GM18502 (cell line): ENCODE data around the gene CSF3R.

ENCODE experiments used
- ATAC-seq: cut with Tn5 transposase; IDR thresholded peaks from one replicate; pipeline ENCODE4 v1.9.1; 2021; ENCODE audit warnings: mild to moderate bottlenecking; ENCODE audit not compliant: unreplicated experiment, poor library complexity

Gene CSF3R

DNA sequence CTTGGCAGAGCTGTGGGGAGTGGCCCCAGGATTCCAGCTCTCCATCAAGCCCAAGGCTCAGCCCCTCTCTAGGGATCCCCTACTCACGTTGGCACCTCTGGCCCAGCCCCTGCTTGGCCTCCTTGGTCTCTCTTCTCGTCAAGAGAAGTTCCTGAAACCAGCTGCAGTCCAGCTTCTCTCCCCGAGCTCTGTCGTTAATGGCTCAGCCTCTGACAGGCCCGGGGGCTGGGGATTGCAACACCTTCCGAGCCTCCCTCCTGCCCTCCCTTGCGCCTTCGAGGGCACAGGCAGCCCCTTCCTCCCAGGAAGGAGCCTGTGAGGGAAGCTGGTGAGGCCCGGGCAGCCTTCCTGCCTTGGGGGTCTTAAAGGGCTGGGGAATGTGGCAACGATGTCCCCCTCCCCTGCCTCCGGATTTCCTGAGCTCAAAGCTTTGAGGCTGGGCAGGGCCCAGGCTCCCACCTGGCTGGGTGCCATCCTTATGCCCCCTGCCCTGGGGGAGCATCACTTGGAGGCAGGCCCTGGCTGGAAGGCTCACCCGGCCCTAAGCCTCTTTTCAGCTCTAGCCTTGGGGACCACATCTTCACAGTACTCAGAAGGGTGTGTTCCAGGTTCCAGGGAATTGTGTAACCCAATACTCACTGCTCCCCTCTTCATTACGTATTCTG, at the start of gene CSF3R:
CSF3R (minus strand) TSS at position 190 of the 665 bp plus-strand sequence. CDS start 3,417 bp downstream, outside the sequence.
- ATAC-seq, result no peak

DNA sequence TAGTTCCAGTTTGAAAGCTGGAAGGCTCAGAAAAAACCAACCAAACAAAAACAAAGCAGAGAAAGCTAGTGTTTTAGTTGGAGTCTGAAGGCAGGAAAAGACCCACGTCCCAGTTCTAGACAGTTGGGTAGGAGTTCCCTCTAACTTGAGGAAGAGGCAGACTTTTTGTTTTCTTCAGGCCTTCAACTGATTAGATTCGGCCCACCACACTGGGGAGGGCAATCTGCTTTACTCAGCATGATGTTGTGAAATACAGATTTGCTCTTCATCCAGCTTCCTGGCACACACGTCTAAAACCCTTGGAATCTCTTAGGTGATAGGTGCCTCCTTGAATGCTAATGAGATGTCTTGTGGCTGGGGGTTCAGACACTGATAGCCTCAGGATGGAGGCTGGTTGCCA, 49.1 kb upstream of the CSF3R start:
- no peak for ATAC-seq

DNA sequence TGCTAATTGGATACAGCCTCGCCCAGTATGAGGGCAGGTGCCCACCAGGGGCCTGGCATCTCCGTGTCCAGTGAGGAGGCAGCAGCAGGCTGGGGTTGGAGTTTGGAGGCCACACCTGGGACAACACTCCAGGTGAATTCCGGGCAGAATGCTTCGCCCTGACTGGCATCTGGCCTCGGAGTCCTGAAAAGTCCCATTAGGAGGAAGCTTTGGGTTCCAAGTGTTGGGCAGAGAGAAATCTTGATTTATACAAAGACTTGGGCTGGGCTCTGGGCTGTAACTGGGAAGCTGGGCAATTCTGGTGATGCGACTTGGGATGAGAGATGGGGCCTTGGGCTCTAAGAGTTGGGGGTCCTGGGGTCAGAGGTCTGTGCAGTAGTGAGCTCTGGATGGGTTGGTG, 48.1 kb upstream of the CSF3R start:
- ATAC-seq, result no peak

DNA sequence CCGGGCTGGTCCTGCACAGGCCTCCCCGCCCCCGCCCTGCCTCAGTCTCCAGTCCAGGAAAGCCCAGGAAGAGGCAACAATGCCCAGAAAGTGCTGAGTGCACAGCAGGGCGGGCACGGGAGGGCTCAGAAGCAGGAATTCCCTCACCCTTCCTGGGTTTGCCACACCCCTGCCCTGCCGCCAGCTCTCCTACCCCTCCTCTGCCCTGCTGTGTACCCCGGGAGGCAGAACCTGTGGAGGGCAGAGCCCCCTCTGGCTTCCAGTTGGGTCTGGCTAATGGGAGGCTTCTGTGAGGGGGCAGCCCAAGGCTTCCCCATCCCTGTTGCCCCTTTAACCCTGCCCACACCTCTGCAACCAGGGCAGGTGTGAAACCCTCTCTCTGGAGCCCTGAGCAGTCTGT, 47.5 kb upstream of the CSF3R start:
- no peak for ATAC-seq

DNA sequence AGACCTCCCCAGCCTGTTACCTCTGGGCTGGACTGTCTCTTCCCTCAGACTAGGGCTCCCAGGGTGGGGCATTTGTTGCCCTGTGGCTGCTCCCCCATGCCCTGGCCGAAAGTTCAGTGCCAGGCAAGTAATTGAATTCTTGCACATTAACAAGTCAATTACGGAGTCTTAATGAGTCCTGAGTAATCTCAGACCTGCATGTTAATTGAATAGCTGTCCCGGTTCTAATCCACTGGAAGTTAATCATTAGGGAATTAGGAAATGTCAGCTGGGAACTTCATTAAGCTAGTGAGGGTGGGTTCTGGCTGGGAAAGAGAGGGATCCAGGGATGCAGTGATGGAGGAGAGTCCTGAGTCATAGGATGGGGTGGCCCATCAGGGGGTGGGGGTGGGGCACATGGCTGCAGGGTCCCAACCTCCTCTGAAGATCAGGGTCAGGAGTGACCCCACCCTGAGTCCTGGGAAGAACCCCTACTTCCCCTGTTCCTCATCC, 47.1 kb upstream of the CSF3R start:
- ATAC-seq, result no peak

DNA sequence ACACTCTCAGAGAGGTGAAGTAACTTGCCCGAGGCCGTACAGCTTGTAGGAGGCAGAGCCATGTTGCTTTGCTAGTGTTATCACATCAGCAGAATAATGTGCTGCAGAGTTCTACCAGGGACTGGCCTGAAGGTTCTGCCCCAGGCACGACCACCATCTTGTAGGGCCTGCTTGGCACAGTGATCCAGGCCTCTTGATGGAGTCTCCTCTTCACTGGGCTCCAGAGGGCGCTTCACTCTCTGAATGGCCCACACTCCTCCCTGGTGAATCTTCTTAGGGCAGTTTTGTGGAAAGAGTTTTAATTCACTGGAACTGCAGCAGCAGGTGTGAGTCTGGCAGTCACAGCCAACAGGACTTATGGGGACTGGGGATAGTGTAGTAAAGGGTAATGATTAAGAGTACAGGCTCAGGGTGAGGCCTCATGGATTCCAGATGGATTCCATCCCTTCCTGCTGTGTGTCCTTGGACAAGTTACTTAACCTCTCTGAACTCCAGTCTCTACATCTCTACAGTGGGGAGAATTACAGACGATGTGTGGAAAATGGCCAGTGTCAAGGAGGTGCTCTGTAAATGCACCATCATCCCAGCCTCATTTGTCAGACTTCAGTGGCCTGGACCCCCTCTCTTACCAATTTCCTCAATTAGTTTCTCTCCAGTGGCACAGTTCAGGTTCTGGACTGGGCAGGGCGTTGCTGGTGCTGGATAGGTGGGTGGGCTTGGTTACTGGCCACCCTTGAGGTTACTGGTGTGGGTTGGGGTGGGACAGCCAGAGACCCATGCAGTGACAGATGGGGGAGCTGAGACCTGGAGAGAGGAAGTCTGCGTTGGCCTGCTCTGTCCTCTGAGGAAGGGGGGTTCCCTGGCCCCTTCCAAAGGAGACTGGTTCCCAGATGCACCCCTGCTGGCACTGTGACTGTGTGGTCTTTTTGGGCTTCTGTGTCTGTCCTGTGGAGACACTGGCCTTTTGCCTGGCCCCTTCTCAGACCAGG, 45.9 kb upstream of the CSF3R start:
- no peak for ATAC-seq

DNA sequence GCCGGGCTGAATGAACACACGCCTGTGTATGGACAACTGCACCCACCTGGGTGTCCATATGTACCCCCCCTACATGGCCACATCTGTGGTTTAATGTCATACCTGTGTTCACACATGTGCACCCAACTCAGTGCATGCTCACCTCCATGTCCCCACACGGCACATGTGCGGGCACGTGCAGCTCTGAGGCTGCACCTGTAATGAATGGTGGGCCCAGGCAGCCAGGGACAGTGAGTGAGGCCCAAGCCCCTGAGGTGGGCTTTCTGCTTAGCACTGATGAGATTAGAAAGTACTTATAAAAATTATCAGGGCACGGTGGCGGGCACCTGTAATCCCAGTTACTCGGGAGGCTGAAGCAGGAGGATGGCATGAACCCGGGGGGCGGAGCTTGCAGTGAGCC, 42.5 kb upstream of the CSF3R start:
- ATAC-seq, result no peak

DNA sequence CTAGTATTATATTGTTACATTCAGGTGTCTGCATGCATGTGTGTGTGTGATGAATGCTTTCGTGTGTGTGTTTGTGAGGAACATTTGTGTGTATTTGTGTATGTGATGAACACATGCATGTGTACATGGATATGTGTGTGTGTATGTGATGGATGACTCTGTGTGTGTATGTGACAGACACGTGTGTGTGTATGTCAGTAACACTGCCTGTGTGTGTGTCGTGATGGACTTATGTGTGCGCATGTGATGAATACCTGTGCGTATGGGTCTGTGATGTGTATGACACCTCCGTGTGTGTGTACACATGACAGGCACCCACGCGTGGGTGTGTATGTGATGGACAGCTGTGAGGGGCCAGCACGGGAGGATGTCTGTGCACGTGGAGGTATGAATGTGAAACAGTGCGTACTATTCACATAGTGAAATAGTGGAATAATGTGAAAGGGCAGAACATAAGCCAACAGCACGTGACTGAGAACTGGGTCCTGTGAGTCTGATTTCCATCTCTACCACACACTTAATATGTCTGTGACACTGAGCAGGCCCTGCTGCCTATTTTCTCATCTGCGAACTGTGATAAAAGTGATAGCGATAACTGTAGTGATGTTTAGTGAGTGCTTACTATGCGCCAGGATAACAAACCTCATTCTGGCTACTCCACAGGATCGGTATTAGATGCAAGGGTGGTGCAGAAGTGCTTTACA, 41.8 kb upstream of the CSF3R start:
- no peak for ATAC-seq

DNA sequence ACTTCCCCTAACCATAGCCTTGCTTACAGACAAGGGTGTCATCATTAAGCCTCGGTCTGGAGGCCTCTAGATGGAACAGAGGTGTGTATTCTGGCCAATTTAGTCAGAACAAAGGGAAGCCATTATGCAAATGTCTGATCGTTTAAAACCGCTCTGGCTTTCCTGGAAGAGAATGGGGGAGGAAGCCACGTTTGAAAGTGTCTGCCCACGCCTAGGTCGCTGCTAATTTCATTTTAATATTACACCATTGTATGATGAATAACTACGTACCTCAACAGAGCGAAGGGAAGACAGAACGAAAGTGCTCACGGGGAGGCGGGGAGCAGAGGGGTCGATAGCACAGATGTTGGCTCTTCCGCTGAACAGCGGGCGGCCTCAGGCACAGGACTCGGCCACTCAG, 41.1 kb upstream of the CSF3R start:
- no peak for ATAC-seq

DNA sequence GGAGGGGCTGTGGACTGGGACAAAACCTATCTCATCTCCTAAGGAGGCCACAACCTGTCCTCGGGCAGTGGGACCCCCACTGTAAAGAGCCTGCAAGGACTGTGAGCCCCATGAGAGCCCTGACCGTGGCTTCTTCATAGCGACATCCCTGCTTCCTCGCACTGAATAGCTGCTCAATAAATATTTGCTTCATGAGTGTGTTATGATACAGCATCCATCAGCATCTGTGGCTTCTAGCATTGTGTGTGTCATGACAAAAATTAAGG, 40.5 kb upstream of the CSF3R start:
- ATAC-seq, result no peak

DNA sequence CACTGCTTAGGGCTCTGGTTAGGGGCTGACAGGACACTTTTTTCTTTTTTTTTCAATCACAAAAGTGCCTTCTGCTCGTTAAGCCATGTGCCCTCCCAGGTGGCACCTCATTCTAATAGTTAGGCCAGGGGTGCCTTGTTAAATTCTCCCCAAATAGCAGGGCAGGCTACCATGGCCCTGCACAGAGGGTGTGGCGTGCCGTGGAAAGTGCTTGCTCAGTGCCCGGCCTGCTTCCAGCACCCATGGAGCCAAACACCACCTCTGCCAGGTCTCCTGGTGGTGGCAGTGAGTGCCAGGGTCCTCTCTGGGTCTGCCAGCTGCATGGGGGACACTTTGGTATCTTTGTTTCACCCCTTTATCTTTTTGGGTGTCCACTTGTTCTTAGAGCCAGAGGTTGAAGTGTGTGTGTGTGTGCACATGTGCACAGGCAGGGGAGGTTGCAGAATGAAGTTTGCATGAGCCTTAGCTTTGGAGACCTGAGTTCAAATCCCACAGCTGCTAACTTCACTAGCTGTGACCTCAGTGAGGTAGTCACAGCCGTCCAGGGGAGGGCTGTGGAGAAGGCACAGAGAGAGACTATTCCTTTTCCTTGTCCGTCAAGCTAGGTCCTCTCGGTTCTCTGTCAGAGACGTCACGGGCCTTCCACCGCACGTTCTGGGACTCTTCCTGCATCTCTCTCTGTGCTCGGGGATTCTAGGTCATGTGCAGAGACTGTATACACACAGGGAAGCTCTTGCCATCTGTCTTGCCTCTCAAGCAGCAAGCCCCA, 39.9 kb upstream of the CSF3R start:
- no peak for ATAC-seq

DNA sequence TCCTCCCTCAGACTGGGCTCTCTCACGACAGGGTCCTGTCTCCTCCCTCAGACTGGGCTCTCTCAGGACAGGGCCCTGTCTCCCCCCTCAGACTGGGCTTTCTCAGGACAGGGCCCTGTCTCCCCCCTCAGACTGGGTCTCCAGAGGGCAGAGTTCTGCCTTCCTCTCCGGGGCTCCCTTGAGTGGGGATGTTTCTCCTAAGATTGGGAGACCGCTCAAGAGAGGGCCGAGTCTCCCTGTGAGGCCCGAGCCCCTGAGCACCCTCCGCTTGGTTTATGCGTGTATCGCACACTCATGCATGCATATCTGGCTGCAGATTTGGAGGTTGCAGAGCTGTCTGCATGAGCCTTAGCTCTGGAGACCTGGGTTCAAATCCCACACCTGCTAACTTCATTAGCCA, 39.3 kb upstream of the CSF3R start:
- ATAC-seq, result no peak

DNA sequence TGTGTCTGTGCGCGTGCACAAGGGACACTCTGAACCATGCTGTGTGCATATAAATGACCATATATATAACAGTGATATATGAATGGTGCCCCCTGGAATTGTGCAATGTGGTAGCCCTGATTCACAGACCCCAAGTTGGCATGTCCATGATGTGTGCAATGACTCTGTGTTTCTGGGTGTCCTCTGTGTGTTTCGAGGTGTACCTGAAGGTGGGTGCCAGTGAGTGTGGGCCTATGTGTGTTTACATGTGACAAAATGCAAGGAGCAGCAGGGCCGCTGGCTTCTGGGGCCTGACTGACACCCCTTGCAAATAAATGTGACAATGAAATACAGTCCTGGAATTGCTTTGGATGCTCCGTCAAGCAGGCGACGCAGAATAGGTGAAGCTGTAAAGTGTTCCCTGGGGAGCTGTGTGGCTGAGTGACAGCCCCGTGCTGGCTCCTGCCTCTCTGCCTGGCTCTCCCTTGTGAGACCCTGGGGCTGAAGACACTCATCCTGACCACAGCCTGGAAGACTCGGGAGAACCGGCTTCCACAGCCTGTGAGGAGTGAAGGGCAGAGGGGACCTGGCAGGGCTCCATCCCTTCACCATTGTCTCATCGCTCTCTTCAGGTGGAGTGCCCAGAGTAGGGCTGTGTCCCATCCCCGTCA, 38.2 kb upstream of the CSF3R start:
- ATAC-seq, result no peak

DNA sequence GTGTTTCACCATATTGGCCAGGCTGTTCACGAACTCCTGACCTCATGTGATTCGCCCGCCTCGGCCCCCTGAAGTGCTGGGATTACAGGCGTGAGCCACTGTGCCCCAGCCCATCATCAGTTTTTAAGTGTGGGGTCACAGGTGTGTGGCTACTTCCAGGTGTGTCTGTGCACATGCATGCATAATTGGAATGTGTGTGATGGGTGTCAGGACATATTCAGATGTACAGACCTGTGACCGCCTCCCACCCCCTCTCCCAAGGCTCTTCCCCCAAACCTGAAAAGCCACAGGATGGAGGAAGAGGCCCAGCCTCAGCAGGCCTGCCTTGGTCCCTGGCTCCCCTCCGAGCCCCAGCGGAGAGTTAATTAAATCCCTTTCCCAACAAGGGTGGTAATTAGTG, 37.3 kb upstream of the CSF3R start:
- ATAC-seq, result no peak

DNA sequence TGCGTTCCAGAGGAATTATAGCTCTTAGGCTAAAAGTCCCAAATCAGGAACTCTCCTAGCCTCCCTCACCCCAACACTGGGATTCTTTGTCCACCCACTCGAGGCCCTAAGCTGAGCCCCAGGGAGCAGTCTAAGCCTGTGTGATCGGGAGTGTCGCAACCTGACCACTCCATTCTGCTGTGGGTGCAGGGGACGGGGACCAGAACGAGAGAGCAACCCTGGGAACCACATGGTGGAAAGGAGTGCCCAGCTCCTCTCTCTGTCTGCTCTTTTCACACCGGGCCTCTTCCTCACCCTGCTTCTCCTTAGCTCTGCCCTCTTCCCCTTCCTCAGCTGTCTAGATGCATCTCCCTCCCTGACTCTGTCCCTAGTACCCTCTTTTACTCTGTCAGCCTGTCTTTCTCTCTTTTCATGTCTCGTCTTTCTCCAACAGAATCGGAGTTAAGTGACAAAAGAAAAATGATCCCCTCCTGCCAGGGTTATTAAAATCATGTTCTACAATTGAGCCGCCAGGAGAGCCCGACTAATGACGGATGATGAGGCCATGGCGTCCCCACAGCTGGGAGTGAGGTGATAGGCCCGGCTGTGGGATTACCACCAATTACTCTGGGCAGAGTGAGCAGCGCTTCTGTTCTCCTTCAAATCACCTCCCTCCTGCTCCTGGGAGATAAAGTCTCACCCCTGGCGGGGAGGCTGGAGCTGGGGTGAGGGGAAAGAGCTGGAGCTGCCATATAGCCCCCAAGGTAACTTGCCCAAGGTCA, 34.5 kb upstream of the CSF3R start:
- ATAC-seq, result no peak

DNA sequence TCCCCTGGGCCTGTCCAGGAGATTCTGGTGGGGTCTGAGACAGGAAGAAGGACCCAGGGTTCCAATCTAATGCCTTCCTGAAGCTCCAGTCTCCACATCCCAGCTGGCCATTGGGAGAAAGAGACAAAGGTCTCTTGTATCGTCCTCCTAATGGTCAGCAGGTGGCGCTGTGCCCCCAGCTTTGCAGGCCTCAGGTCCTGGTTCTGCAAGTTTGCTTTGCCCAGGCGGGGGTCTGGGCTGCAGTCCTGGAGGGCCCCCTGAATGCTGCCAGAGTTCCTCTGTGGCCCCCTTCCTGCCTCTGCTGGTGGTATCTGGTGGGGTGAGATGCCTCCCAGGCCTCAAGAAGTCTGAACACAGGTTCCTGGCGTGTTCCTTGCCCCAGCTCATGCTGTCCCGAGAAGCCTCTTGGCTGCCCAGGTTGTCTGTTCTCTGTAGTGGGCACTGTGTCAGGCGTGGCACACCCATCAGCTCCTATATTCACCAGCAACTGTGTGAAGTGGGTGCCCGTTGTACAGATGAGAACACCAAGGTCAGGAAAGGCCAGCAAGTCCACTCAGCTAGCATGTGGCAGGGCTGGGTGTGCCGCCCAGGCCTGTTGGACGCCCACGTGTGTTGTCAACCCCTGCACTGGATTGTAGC, 33.8 kb upstream of the CSF3R start:
- no peak for ATAC-seq

DNA sequence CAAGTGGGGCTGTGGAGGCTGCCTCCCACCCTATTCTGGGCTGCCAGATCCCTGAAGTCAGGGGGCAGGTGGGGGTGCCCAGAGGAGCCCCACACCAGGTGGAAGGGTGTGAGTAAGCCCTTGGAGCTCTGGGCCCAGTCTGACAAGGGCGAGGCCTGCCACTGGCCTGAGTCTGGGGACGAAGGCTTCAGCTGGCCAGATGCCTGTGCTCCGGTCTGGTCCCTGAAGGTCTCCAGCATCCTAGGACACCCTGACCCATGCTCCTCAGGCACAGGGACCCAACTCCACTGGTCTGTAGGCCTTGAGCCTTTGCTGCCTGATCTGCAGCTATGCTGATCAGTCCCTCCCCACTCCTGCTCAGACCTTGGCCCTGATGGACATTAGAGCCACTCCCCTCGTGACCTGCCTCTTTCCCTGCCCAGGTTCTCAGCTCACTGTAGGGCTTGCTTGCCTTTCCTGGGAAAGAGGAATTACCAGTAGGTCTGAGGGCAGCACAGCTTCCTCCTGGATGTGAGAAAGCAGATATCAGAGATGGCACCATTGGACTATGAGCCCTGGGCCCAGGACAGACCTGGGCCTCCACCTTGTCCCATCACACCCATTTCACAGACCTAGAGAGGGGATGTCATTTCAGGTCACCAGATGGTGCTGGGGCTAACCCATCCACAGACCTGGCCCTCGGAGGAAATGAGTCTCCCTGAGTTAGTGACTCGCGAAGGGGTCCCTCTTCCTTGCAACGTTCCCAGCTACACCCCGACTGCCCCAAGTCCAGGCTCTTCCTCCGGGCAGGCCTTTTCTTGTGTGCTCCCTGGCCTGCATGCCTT, 32.8 kb upstream of the CSF3R start:
- ATAC-seq, result no peak

DNA sequence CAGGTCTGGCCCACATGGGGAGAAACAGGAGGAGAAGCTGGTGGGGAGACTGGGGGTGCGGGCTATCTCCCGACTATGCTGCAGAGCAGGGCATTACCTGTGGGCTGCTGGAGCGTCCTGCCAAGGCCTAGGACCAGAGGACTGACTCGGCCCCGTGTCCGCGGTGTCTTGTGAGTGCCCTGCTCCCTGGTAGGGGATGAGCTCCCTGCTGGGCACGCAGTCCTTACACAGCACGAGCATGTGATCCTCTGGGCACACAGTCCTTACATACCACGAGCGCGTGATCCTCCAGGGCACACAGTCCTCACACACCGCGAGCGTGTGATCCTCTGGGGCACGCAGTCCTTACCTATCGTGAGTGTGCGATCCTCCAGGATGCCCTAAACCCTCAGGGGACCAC, 31.8 kb upstream of the CSF3R start:
- ATAC-seq, result no peak
